Suppressor macrophage treated with lipopolysaccharide for 1 hour (primary cell): ENCODE data around the gene PRPF6.
"Not testable (repeated sequence)": the region's sequence is repeated elsewhere in the genome, so short reads cannot be mapped to it uniquely, and the experiment has no call there.

Experiments
- DNase-seq, 3 donors: peaks; one replicate each; pipeline ENCODE4 v3.0.0-alpha.2; 2020 to 2022

The PRPF6 gene

DNA sequence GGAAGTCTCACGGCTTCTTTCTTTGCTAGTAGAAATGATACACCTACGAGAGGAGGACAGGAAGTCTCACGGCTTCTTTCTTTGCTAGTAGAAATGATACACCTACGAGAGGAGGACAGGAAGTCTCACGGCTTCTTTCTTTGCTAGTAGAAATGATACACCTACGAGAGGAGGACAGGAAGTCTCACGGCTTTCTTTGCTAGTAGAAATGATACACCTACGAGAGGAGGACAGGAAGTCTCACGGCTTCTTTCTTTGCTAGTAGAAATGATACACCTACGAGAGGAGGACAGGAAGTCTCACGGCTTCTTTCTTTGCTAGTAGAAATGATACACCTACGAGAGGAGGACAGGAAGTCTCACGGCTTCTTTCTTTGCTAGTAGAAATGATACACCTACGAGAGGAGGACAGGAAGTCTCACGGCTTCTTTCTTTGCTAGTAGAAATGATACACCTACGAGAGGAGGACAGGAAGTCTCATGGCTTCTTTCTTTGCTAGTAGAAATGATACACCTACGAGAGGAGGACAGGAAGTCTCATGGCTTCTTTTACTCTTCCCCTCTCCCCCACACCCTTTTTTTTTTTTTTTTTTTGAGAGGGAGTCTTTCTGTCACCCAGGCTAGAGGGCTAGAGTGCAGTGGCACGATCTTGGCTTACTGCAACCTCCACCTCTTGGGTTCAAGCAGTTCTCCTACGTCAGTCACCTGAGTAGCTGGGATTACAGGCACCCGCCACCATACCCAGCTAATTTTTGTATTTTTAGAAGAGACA, 31.6 kb downstream of the PRPF6 start:
- DNase-seq, result not testable (repeated sequence)

- no peak for DNase-seq
These were observed 34.7 kb downstream of the PRPF6 start for GRCh38 chr20:64015635-64016034.

DNA sequence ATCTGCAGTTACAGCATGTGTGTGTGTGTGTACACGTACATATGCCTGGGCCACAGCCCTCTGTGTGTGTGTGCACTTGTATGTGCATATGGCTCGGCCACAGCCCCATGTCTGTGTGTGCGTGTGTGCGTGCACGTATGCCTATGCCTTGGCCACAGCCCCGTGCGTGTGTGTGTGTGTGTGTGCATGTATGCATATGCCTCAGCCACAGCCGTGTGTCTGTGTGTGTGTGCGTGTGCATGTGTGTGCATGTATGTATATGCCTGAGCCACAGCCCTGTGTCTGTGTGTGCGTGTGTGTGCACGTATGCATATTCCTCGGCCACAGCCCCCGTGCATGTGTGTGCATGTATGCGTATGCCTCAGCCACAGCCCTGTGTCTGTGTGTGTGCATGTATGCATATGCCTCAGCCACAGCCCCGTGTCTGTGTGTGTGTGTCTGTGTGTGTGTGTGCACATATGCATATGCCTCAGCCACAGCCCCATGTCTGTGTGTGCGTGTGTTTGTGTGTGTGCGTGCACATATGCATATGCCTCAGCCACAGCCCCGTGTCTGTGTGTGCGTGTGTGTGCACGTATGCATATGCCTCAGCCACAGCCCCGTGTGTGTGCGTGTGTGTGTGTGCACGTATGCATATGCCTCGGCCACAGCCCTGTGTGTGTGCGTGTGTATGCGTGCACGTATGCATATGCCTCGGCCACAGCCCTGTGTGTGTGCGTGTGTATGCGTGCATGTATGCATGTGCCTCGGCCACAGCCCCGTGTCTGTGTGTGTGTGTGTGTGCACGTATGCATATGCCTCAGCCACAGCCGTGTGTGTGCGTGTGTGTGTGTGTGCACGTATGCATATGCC, 40.4 kb downstream of the PRPF6 start:
- DNase-seq, result no peak

- DNase-seq, result no peak
These were observed 41.9 kb downstream of the PRPF6 start for GRCh38 chr20:64022671-64023360.

GRCh38 chr20:64023361-64024140, 42.6 kb downstream of the PRPF6 start:
- DNase-seq, result no peak

DNA sequence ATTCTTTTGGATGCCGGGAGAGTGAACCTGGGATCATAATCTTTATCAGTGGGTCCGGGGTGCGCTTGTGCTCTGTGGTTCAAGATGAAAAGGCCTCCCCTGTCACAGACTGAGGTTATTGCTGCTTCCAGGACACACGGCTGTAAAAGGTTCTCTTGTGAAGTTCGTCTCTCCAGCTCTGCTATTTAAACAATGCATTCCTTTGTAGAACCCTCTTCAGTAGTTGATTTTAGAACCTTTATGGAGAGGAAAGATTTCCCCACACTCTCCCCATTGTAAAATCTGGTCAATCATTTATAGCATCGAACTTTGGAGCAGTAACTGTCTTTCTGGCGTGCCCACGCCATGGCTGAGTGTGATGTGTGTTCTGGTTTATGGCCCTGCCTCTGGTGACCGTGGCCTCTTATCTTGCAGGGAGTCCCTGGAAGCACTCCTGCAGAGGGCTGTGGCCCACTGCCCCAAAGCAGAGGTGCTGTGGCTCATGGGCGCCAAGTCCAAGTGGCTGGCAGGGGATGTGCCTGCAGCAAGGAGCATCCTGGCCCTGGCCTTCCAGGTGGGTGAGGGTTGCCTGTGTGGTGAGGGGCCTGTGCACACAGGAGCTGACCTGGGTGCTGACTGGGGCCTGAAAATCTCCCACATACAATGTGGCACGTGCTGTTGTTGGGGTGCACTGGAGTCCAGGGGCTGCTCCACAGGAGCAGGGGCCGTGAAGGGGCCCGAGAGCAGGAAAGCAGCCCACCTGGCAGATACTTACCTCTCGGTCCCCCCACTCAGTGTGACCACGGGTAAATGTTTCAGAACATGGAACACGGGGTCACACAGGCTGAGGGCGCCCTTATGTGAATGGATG, 43.4 kb downstream of the PRPF6 start:
- no peak for DNase-seq

GRCh38 chr20:64025101-64025825, 44.3 kb downstream of the PRPF6 start:
- DNase-seq, result no peak

- DNase-seq, result no peak
These were observed 45.0 kb downstream of the PRPF6 start for GRCh38 chr20:64025826-64026412.

DNA sequence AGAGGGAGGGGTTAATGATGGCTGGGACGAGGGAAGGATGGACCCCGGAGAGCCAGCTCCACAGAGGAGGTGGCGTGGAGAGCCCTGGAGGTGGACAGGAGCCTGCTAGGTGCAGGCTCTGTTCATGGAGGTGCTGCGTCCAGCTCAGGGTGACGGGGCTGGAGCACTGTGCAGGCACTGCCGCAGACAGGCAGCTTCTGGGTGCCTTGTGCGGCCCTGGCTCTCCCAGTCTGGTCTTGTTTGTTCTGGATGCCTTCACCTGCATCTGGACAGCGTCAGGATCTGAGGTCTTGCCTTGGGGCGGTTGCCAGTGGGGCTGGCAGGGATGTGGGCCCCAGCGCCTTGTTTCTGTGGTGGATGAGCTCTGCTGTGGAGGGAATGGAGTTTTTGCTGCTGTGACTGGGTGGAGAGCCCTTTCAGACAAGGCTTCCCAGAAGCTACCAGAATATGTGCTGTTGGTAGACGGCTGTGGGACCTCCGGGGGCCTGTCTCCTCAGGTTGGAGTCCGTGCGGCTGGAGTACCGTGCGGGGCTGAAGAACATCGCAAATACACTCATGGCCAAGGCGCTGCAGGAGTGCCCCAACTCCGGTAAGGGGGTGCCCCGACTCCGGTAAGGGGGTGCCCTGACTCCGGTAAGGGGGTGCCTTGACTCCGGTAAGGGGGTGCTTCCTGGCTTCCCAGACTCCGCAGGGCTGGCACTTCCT, 47.2 kb downstream of the PRPF6 start:
- no peak for DNase-seq

GRCh38 chr20:64029293-64030117, 48.6 kb downstream of the PRPF6 start:
- no peak for DNase-seq

DNA sequence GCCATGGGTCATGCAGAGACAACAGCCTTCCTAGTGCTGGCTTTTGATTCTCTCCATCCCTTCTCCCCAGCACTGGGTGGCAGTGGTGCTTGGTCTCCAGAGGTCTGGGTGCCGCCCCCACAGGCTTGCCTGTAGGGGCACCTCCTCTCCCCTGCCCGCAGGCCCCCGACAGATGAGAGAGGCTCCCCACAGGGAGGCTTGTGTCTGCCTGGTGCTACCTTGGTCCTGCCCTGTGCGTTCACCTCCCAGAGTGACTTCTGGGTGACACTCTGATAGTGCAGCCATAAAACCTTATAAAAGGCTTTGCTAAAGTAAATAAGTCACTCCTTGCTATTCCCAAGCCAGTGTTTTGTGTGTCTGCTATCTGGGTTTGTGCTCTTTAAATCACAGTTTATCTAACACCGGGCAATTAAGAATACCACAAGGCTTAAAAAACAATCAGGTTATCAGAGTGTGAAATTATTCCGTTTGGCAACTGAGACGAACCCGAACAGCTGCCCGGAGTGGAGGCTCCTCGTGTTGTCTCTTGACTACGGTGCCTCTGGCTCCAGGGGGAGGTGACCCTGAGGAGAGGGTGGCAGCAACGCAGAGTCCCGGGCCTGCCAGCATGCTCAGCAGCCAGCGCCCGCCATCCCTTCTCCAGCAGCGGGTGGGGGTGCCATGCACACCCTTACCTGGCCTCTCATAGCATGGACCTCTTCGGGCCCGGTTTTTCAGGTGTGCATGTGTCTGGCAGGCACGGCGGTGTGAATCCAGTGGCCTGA, 49.6 kb downstream of the PRPF6 start:
- no peak for DNase-seq

DNA sequence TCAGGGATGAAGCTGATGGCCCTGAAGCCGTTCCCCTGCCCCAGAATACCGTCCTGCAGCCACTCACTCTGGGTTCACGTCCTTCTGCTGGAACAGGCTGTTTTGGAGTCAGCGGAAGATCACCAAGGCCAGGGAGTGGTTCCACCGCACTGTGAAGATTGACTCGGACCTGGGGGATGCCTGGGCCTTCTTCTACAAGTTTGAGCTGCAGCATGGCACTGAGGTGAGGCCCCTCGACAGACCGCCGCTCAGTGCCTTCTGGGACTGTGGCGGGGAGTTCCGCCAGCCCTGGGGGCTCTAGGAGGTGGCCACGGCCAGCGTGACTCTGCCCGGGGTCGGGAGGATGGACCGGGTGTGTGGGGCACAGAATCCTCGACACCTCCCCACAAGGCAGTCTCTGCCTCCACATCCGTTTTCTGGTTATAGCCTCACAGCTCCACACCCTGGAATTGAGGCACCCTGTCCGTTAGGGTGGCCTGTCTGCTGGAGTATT, 50.9 kb downstream of the PRPF6 start:
- DNase-seq, result no peak

- no peak for DNase-seq
These were observed 52.0 kb downstream of the PRPF6 start for GRCh38 chr20:64032706-64033624.

DNA sequence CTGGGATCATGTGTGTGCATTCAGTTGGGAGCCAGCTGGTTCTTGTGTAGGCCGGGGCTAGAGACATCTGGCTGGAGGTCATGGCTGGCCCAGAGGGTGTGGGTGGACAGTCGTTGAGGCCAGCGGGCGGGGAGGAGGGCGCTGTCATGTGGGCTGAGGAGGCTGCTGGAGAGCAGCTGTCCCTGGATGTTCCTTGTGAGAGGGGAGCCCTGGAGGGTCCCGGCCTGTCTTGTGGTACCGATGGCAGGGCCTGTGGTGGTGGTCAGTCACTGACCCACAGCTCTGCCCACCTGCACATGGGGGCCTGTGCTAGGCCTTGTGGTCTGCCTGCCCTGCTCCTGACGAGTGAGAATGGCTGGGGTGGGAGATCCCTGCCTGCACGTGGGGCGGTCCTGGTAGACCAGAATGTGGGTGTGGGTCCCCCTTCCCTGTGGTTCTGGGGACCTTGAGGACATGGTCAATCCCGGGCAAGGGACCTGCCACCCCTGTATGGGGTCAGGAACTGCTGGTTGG, 53.1 kb downstream of the PRPF6 start:
- DNase-seq, result no peak

DNA sequence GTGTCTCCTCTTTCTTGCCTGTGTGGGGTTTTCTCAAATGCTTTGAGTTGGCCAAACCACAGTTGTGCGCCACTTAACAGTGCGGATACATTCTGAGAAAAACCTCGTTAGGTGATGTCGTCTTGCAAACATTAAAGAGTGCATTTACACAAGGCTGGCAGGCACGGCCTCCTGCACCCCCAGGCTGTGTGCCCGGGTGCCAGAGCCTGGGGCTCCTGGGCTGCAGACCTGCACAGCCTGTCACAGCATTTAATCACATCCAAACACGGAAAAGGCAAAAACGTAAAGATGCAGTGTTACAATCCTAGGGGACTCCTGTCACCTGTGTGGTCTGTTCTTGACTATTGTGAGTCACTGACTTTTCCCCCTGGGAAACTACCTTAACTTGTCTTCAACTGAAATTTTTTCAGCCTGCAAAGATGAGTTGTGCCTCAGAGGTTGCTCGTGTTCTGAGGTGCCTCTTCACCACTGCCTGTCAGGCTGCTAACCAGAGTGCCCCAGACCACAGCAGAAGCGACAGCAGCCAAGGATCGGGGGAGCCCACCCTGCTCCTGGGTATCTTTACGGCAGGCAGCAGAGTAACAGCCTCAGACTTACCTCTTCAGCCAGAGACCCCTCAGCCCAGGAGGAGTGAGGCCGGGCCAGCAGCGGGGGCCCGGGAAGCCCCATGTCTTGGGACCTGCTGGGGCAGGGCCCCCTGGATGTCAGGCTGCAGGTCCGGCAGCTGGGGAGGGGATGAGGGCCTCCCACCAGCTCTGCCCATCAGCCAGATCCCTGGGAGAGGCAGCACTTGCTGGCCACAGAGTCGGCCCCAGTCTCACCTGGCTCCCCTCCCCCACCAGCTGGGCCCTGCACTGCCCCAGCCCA, 54.4 kb downstream of the PRPF6 start:
- no peak for DNase-seq

- DNase-seq, result no peak
These were observed 55.0 kb downstream of the PRPF6 start, which contains the start of gene C20orf204 for GRCh38 chr20:64035933-64036345. TSS of gene C20orf204 (plus strand) at chr20:64036182. CDS start at chr20:64036324, 142 bp downstream.
